ENCODE data around the gene NTN4.

NTN4 gene

DNA sequence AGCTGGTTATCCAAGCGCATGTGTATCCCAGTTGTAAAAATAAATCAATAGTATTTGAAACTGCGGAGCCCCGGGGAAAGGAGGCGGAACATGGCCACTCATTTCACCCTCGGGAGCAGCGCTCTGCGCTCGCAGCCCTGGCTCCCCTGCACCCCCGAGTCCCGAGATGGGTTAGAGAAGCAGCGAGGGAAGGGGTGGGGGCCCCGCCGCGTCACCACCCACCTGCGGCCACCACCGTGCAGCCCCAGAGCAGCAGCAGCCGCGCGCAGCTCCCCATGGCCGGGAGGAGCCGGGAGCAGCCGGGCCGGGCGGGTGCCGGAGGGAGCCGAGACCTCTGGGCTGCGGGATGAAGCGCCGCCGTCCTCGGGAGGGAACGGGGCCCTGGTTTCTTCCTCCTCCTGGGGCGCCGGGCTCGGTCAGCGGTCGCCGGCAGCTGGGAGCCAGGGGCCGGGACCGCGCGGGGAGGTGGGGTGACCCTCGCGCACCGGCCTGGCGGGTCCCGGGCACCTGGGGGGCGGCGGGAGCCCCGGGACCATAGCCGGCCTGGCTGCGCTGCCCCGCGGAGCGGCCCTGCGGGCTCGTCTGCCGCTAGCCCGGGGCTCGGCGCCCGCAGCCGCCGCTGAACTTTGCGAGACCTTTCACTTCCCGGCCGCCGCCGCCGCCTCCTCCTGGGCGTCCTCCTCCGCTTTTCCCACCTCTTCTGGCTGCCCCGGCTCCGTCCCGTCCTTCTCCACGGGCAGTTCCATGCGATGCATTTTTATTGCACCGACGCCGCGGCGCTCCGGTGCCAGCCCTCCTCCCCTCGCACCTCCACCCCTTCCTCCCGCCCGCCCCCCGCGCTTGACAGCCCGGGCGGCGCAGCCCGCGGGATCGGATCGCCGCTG, at the start of gene NTN4:
Gene NTN4, minus strand, starts transcription at position 732 of the 884 bp plus-strand sequence. Its CDS starts 455 bp downstream, at position 277.
- Histone ChIP-seq H3K9me3 (ENCODE audit: control insufficient read depth in 1 of 2, low read length in 2 of 2) (no peaks in the 10 kb centered on the region), H3K27me3 (ENCODE audit: low read depth, low read length) (peaks cover 9% of the 10 kb centered on the region)

DNA sequence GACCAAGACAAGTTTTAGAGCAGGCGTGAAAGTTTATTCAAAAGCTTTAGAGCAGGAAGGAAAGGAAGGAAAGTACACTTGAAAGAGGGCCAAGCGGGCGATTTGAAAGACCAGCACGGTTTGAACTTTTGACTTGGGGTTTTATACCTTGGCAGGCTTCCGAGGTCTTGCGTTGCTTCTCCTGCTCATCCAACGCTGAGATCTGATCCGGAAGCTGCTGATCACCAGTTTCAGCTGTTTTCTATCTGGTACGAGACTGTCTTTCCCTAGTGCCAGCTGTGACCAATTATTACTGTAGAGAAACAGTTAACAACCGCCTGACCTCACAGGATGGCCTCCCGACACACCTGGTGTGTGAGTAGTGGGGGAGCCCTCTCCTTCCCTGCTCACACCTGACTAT, 47.6 kb upstream of the NTN4 start:
- Histone ChIP-seq H3K4me1 (ENCODE audit: control insufficient read depth in 1 of 2, insufficient read depth in 2 of 2, low read length in 2 of 2) (peaks cover 5 to 6% of the 10 kb centered on the region in 2 donors), H3K36me3 (ENCODE audit: control insufficient read depth in 1 of 2, insufficient read depth in 2 of 2, low read length in 2 of 2) (no peaks in the 10 kb centered on the region), H3K27ac (ENCODE audit: low read length) (no peak overlapping the region), H3K9me3 (ENCODE audit: control insufficient read depth in 1 of 2, low read length in 2 of 2) (no peaks in the 10 kb centered on the region), H3K4me3 (ENCODE audit: low read depth in 1 of 2, low read length in 2 of 2) (no peak overlapping the region), H3K27me3 (ENCODE audit: low read depth, low read length) (no peaks in the 10 kb centered on the region)

More for the DNA sequence above, at the start of gene NTN4:
- Histone ChIP-seq H3K36me3 (ENCODE audit: control insufficient read depth in 1 of 2, insufficient read depth in 2 of 2, low read length in 2 of 2) (no peaks in the 10 kb centered on the region), H3K4me3 (ENCODE audit: low read depth in 1 of 2, low read length in 2 of 2) (peak within 1 kb of the TSS; percentile 78 to 87), H3K27ac (ENCODE audit: low read length) (peak within 1 kb of the TSS; percentile 75), H3K4me1 (ENCODE audit: control insufficient read depth in 1 of 2, insufficient read depth in 2 of 2, low read length in 2 of 2) (peaks cover 11 to 30% of the 10 kb centered on the region in 2 donors)

DNA sequence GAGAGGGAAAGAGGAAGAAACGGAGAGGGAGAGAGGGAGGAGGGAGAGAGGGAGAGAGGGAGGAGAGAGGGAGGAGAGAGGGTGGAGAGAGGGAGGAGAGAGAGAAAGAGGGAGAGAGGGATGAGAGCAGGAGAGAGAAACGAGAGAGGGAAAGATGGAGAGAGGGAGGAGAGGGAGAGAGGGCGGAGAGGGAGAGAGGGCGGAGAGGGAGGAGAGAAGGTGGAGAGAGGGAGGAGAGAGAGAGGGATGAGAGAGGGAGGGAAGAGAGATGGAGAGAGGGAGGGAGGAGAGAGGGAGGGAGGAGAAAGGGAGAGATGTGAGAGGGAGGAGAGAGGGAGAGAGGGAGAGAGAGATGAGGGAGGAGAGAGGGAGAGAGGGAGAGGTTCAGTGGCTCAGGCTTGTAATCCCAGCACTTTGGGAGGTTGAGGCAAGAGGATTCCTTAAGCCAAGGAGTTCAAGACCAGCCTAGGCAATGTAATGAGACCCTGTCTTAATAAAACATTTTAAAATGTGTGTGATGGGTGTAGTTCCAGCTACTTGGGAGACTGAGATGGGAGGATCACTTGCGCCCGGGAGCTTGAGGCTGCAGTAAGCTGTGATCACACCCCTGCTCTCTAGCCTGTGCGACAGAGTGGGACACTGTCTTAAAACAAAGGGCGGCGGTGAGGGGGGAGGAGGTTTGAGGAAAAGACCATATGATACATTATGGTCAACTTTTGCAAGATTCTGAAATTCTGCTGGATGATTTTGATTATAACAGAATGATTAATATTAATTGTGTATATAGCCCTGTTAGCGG, 46.9 kb upstream of the NTN4 start:
- no peaks in the 10 kb centered on the region for H3K9me3 ChIP-seq (ENCODE audit: control insufficient read depth in 1 of 2, low read length in 2 of 2)
- H3K27ac ChIP-seq (ENCODE audit: low read length) = no peak overlapping the region
- H3K27me3 ChIP-seq (ENCODE audit: low read depth, low read length) = no peaks in the 10 kb centered on the region
- no peak overlapping the region for H3K4me3 ChIP-seq (ENCODE audit: low read depth in 1 of 2, low read length in 2 of 2)
- H3K36me3 ChIP-seq (ENCODE audit: control insufficient read depth in 1 of 2, insufficient read depth in 2 of 2, low read length in 2 of 2) = no peaks in the 10 kb centered on the region
- peaks cover 5 to 6% of the 10 kb centered on the region in 2 donors for H3K4me1 ChIP-seq (ENCODE audit: control insufficient read depth in 1 of 2, insufficient read depth in 2 of 2, low read length in 2 of 2)

DNA sequence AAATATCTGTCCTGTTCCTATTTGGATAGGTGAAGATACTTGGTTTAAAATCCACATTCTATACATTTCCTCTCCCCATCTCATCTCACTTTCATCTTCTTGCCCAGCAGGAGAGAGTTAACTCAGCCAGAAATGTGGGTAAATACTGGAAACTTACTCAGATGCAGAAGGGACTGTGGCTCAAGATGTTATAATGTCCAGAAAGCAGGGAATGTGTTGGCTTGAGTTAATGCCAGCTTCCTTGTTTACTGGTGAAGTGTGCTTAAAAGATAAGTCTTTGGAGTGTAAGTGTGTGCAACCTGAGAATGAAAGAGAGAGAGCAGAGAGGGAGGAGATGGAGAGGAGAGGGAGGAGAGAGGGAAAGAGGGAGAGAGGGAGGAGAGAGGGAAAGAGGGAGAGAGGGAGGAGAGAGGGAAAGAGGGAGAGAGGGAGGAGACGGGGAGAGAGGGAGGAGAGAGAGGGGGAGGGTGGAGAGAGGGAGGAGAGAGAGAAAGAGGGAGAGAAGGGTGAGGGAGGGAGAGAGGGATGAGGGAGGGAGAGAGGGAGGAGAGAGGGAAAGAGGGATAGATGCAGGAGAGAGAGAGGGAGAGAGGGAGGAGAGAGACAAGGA, 46.2 kb upstream of the NTN4 start:
- no peaks in the 10 kb centered on the region for H3K9me3 ChIP-seq (ENCODE audit: control insufficient read depth in 1 of 2, low read length in 2 of 2)
- H3K4me1 ChIP-seq (ENCODE audit: control insufficient read depth in 1 of 2, insufficient read depth in 2 of 2, low read length in 2 of 2) = peaks cover 5 to 6% of the 10 kb centered on the region in 2 donors
- no peaks in the 10 kb centered on the region for H3K36me3 ChIP-seq (ENCODE audit: control insufficient read depth in 1 of 2, insufficient read depth in 2 of 2, low read length in 2 of 2)
- no peaks in the 10 kb centered on the region for H3K27me3 ChIP-seq (ENCODE audit: low read depth, low read length)
- H3K4me3 ChIP-seq (ENCODE audit: low read depth in 1 of 2, low read length in 2 of 2) = no peak overlapping the region
- H3K27ac ChIP-seq (ENCODE audit: low read length) = no peak overlapping the region

DNA sequence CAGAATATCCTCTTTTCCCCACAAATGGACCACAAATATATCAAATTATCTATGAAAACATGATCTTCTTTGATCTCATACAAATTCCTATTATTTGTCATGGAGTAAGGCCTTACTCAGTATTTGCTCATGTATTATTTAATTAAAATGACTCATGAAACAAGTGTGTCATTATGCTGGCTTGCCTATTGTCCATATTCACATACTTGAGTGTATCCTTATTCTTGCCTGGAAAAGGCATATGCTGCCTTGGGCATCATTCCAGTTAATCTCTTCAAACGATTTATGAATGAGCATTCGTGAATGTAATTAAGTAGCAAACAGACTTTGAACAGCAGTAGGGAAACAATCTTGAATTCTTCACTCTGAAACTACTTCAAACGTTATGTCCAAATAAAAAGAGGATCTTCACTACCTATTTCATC, 45.6 kb upstream of the NTN4 start:
- no peak overlapping the region for H3K27ac ChIP-seq (ENCODE audit: low read length)
- H3K9me3 ChIP-seq (ENCODE audit: control insufficient read depth in 1 of 2, low read length in 2 of 2) = no peaks in the 10 kb centered on the region
- no peaks in the 10 kb centered on the region for H3K36me3 ChIP-seq (ENCODE audit: control insufficient read depth in 1 of 2, insufficient read depth in 2 of 2, low read length in 2 of 2)
- peaks cover 5 to 6% of the 10 kb centered on the region in 2 donors for H3K4me1 ChIP-seq (ENCODE audit: control insufficient read depth in 1 of 2, insufficient read depth in 2 of 2, low read length in 2 of 2)
- H3K4me3 ChIP-seq (ENCODE audit: low read depth in 1 of 2, low read length in 2 of 2) = no peak overlapping the region
- no peaks in the 10 kb centered on the region for H3K27me3 ChIP-seq (ENCODE audit: low read depth, low read length)

DNA sequence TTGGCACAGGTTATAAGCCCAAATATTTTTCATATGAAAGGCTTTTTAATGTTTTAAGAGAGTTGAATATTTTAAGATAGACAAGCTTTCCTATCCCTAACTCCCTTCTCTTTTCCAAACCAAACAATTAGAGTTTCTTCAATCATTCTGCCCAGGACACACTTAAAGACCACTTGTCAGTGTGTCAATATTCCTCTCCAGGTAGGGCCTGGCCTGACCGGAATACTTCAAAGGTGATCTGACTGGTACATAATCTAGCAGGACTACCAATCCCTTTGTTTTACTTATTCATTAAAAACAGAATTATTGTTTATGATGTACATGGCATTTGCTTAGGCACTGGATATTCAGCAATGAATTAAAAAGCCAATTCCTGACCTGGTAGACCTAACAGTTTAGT, 44.0 kb upstream of the NTN4 start:
- Histone ChIP-seq H3K4me3 (ENCODE audit: low read depth in 1 of 2, low read length in 2 of 2) (no peak overlapping the region), H3K27ac (ENCODE audit: low read length) (no peak overlapping the region), H3K27me3 (ENCODE audit: low read depth, low read length) (no peaks in the 10 kb centered on the region), H3K9me3 (ENCODE audit: control insufficient read depth in 1 of 2, low read length in 2 of 2) (no peaks in the 10 kb centered on the region), H3K4me1 (ENCODE audit: control insufficient read depth in 1 of 2, insufficient read depth in 2 of 2, low read length in 2 of 2) (peaks cover 5 to 6% of the 10 kb centered on the region in 2 donors), H3K36me3 (ENCODE audit: control insufficient read depth in 1 of 2, insufficient read depth in 2 of 2, low read length in 2 of 2) (no peaks in the 10 kb centered on the region)

DNA sequence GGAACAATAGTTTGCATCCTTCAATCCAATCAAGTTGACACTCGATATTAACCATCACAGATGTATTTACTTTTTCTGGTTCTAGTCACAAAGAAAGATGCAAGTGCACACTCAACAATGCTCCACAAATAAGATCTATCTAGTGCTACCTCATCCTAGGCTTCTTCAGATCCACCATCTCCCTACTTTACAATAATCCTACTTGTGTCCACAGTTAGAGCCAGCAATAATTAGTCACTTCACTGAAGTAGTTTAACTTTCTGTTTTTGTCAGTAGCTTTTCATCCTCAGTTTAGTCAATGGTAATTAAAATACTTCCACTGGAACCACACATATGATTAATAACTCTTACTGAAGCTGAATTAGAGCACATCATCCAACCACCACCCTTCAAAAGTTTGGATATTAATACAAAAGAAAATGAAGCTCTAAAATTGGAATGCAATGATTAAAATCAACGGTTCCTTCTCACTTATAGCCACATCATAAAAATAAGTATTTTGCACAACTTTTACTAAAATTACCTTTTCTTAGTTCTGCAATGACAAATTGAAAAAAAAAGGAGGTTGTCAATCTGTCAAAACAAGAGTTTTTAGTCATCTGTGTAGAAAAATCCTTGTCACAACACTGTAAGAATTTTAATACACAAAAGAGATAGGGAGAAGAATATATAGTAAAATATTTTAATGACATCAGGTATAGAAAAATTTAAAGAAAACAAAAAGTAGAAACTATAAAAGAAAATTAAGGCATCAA, 39.9 kb upstream of the NTN4 start:
- Histone ChIP-seq H3K4me3 (ENCODE audit: low read depth in 1 of 2, low read length in 2 of 2) (no peak overlapping the region), H3K27ac (ENCODE audit: low read length) (no peak overlapping the region), H3K9me3 (ENCODE audit: control insufficient read depth in 1 of 2, low read length in 2 of 2) (no peaks in the 10 kb centered on the region), H3K4me1 (ENCODE audit: control insufficient read depth in 1 of 2, insufficient read depth in 2 of 2, low read length in 2 of 2) (no peaks in the 10 kb centered on the region), H3K27me3 (ENCODE audit: low read depth, low read length) (no peaks in the 10 kb centered on the region), H3K36me3 (ENCODE audit: control insufficient read depth in 1 of 2, insufficient read depth in 2 of 2, low read length in 2 of 2) (no peaks in the 10 kb centered on the region)

DNA sequence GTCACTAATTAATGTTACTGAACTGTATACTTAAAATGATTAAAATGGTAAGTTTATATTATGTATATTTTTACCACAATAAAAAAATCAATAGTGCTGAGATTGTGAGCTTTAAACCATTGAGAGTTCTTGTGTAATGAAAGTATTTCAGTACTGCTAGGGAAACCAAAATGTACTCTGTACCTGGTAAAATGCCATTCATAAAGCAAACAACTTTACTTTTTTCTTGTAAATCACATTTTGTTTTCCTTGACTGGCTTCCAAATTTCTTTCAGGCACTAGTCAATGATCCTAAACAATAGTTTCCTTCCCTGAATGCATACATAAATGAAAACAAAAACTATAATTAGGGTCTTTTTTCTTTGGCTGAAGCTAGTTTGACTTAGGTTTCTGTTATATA, 38.8 kb upstream of the NTN4 start:
- no peaks in the 10 kb centered on the region for H3K9me3 ChIP-seq (ENCODE audit: control insufficient read depth in 1 of 2, low read length in 2 of 2)
- H3K36me3 ChIP-seq (ENCODE audit: control insufficient read depth in 1 of 2, insufficient read depth in 2 of 2, low read length in 2 of 2) = no peaks in the 10 kb centered on the region
- H3K4me1 ChIP-seq (ENCODE audit: control insufficient read depth in 1 of 2, insufficient read depth in 2 of 2, low read length in 2 of 2) = no peaks in the 10 kb centered on the region
- H3K27ac ChIP-seq (ENCODE audit: low read length) = no peak overlapping the region
- H3K27me3 ChIP-seq (ENCODE audit: low read depth, low read length) = no peaks in the 10 kb centered on the region
- H3K4me3 ChIP-seq (ENCODE audit: low read depth in 1 of 2, low read length in 2 of 2) = no peak overlapping the region

DNA sequence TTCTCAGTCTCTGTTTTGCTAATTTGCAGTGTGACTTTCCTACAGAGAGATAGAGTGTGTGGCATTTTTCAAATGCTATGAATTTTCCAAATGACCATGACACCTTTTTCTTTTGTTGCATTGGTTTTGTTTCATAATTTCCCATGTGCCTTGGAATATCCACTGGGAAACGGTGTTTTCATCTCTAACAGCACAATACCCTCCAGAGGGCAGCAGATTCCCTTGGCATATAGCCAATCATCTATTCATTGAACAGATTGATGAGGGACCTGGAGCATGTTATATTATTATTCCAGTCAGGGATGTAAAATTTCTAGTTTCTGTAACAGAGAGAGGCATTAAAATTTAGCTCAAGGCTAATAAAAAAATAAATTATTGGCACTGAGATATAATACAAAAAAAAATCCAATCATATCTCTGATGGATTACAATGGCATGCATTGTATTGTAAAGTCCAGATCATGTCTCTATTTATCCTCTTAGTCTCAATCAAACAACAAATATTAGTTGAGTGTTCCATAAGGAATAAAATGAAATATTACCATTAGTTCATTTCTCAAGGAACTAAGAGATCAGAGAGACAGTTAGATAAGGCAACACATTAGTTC, 29.6 kb upstream of the NTN4 start:
- Histone ChIP-seq H3K4me1 (ENCODE audit: control insufficient read depth in 1 of 2, insufficient read depth in 2 of 2, low read length in 2 of 2) (no peaks in the 10 kb centered on the region), H3K9me3 (ENCODE audit: control insufficient read depth in 1 of 2, low read length in 2 of 2) (no peaks in the 10 kb centered on the region), H3K27me3 (ENCODE audit: low read depth, low read length) (no peaks in the 10 kb centered on the region), H3K36me3 (ENCODE audit: control insufficient read depth in 1 of 2, insufficient read depth in 2 of 2, low read length in 2 of 2) (no peaks in the 10 kb centered on the region), H3K27ac (ENCODE audit: low read length) (no peak overlapping the region), H3K4me3 (ENCODE audit: low read depth in 1 of 2, low read length in 2 of 2) (no peak overlapping the region)

DNA sequence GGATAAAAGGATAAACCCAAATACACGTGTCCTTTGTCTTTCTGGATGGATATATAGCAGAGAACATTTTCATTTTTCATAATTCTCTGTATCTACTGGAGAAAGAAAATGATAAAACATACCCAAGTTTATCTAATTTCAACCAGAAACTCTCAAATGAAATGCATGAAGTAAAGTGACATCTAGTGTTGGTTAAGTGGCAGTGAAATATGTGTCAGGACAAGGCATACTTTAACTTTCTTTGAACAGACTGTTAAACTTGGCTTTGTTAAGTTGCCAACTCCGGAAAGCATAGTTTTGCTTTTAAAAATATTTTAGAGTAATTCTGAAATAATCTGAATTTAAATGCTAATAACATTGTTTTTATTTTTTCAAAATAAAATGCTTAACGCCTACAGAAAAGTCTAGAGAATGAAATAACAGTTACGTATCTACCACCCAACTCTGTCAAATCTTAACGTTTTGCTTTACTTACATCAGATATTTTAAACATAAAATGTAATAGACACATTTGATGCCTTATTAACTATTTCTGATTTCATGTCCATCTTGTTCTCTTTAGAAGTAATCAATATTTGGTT, 25.2 kb upstream of the NTN4 start:
- H3K4me3 ChIP-seq (ENCODE audit: low read depth in 1 of 2, low read length in 2 of 2) = no peak overlapping the region
- no peaks in the 10 kb centered on the region for H3K36me3 ChIP-seq (ENCODE audit: control insufficient read depth in 1 of 2, insufficient read depth in 2 of 2, low read length in 2 of 2)
- H3K27me3 ChIP-seq (ENCODE audit: low read depth, low read length) = no peaks in the 10 kb centered on the region
- H3K27ac ChIP-seq (ENCODE audit: low read length) = no peak overlapping the region
- H3K4me1 ChIP-seq (ENCODE audit: control insufficient read depth in 1 of 2, insufficient read depth in 2 of 2, low read length in 2 of 2) = no peaks in the 10 kb centered on the region
- H3K9me3 ChIP-seq (ENCODE audit: control insufficient read depth in 1 of 2, low read length in 2 of 2) = no peaks in the 10 kb centered on the region

All from muscle layer of duodenum (tissue), 2 donors.